Measurements from ENCODE around the gene FOXJ1. TPM values are rescaled to one million over a fixed set of nuclear protein-coding genes. Genes with fewer than 3 reads are reported as not detected.
A peak's percentile ranks its signal among the peaks of the same experiment; 100 is the strongest.

The FOXJ1 gene
- total and polyA plus RNA-seq, 2 of the 4 experiments (the other 2 are of a cell fraction): 0.05 TPM; not detected in 1

DNA sequence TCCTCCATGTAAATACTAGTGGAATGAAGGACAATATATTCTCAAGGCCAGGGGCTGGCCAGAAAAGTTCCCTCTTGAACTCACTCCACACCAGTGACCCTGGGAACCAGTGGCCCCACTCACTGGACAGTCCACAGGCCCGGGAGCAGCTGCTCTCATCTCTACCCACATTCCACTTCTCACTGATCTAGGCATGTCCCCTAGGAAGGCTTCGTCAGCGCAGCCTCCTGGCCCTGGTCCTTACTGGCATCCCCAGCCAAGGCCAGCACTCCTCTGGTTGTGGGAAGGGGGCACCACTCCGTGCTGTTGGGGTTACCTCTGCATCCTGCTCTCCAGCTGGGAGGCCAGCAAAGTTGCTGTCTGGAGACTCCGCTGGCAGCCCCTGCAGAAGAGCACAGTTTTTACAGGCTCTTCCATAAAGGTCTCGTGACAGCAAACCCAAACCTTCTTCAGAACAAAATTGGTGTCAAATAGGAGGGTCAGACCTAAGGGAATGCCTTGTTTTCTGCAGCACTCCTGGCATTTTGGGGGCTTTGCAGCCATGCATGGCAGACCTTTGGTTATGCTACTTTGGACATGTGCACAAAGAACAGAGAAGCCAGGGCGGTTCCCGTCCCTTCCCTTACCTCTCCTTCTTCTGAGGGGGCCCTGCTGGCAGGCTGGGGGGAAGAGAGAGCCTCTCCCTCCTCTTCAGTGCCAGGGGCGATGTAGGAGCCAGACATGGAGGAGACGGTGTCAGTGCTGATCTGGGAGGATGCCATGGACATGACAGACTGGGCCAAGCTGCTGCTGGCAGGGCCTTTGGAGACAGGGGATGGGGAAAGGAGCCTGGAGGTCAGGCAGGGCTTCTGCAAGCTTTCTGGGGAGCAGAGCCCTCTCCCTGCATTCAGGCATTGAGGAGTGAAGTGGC is 14.1 kb upstream of the FOXJ1 start (continued):
- TF ChIP-seq MAZ (IDR thresholded peaks at IDR 0.05; ENCODE audit: borderline replicate concordance, low read depth, low read length): no peak

DNA sequence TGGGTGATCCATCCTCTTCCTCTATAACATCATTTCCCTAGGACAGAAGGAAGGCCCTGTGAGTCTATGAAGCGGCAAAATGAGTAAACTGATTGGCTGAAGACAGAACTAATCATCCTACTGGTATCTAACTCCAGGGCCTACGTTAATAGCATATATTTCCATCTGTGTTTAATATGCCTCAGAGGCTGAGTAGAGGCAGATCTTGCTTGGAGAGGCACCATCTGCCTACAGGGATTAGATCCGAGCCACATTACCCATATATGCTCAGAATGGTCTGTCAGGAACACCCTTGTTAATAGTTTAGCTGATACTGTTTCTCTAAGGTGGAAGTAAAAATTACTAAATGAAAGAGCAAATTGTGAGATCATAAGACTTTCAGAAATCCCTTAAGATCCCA is 13.2 kb upstream of the FOXJ1 start:
- Histone ChIP-seq H2BK20ac (ENCODE audit: low read depth, low read length) (no peak overlapping the region), H4K5ac (ENCODE audit: low read depth, low read length) (no peak overlapping the region), H2BK15ac (ENCODE audit: low read depth, low read length) (no peak overlapping the region), H4K8ac (ENCODE audit: low read depth in 2 of 2, low read length in 2 of 2) (no peak overlapping the region), H3K18ac (ENCODE audit: low read depth, low read length) (no peak overlapping the region), H3K4me3 (ENCODE audit: insufficient read depth, low read depth, low read length) (no peak overlapping the region), H3K9me3 (ENCODE audit: control insufficient read depth, insufficient read depth, low read length) (no peaks in the 10 kb centered on the region), H3K27ac (ENCODE audit: insufficient read depth, low read length) (no peak overlapping the region), H3K27me3 (ENCODE audit: control insufficient read depth, insufficient read depth, low read length) (peaks cover 8% of the 10 kb centered on the region), H3K4ac (ENCODE audit: low read depth, low read length) (no peak overlapping the region), H3K36me3 (ENCODE audit: control insufficient read depth, insufficient read depth, low read length) (no peaks in the 10 kb centered on the region), H3K23ac (ENCODE audit: low read depth, low read length) (no peak overlapping the region), H3K4me1 (ENCODE audit: control insufficient read depth, insufficient read depth, low read length) (no peaks in the 10 kb centered on the region; the same call in 1 of the 2 replicates), H4K91ac (ENCODE audit: insufficient read depth, low read depth, low read length) (no peak overlapping the region), H3K9me1 (ENCODE audit: insufficient read depth, low read length) (no peaks in the 10 kb centered on the region; the same call in 1 of the 2 replicates), H2AFZ (replicated peaks; ENCODE audit: low read length, poor library complexity) (no peak overlapping the region), H3K9ac (ENCODE audit: low read depth, low read length) (no peak overlapping the region), H2BK5ac (ENCODE audit: low read depth, low read length, poor library complexity, severe bottlenecking) (no peak overlapping the region), H2AK5ac (ENCODE audit: low read depth, low read length) (no peak overlapping the region), H3K56ac (ENCODE audit: extremely low read depth, insufficient read depth, low read length) (no peak overlapping the region), H2BK120ac (ENCODE audit: low read depth, low read length) (no peak overlapping the region), H3K14ac (replicated peaks; ENCODE audit: low read depth, low read length) (no peak overlapping the region), H3K79me1 (ENCODE audit: low read depth in 1 of 2, low read length in 2 of 2) (no peaks in the 10 kb centered on the region), H2AK9ac (replicated peaks; ENCODE audit: low read depth, low read length, poor library complexity) (no peak overlapping the region), H3K4me2 (ENCODE audit: low read depth, low read length) (no peak overlapping the region), H4K20me1 (ENCODE audit: insufficient read depth, low read length) (no peaks in the 10 kb centered on the region)
- CTCF ChIA-PET: no interaction called here
- in situ Hi-C loops (cut with MboI; ENCODE audit: low sequenced_read_pairs): no loop called here
- POLR2A ChIA-PET (ENCODE audit: unreplicated experiment): no interaction called here
- peak; percentile 10 for DNase-seq
- WGBS, 2 experiments (ENCODE audit: extremely low coverage in 2 of 2, insufficient read length in 1 of 2): no CpG with 5 or more reads among the region's 3 CpGs
- ATAC-seq (ENCODE audit: low read depth): no peak
- dilution Hi-C loops (cut with HindIII; ENCODE audit: low sequenced_read_pairs, unreplicated experiment): no loop called here
- no TSS peak for BruUV-seq (replicated peaks)
- intact Hi-C loops (cut with micrococcal nuclease): no loop called here
- TF ChIP-seq, protein P1, sequence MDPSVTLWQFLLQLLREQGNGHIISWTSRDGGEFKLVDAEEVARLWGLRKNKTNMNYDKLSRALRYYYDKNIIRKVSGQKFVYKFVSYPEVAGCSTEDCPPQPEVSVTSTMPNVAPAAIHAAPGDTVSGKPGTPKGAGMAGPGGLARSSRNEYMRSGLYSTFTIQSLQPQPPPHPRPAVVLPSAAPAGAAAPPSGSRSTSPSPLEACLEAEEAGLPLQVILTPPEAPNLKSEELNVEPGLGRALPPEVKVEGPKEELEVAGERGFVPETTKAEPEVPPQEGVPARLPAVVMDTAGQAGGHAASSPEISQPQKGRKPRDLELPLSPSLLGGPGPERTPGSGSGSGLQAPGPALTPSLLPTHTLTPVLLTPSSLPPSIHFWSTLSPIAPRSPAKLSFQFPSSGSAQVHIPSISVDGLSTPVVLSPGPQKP (IDR thresholded peaks at IDR 0.05; ENCODE audit: borderline replicate concordance, low read depth, low read length): no peak
- no peak for TF ChIP-seq MXI1 (IDR thresholded peaks at IDR 0.05; ENCODE audit: borderline replicate concordance, low read depth, low read length)
- TF ChIP-seq RCOR1 (IDR thresholded peaks at IDR 0.05; ENCODE audit: insufficient replicate concordance, low read length): no peak
- TF ChIP-seq BHLHE40 (IDR thresholded peaks at IDR 0.05; ENCODE audit: low read depth, low read length): no peak
- TF ChIP-seq CEBPB (IDR thresholded peaks at IDR 0.05; ENCODE audit: low read depth, low read length): no peak
- TF ChIP-seq CHD1 (IDR thresholded peaks at IDR 0.05; ENCODE audit: low read depth, low read length): no peak
- no peak for TF ChIP-seq SMC3 (IDR thresholded peaks at IDR 0.05; ENCODE audit: low read depth, low read length)
- no peak for TF ChIP-seq RAD21 (IDR thresholded peaks at IDR 0.05; ENCODE audit: low read length)
- TF ChIP-seq POLR2A (IDR thresholded peaks at IDR 0.05; ENCODE audit: low read depth, low read length): no peak
- TF ChIP-seq MAZ (IDR thresholded peaks at IDR 0.05; ENCODE audit: borderline replicate concordance, low read depth, low read length): no peak
- TF ChIP-seq, protein P2, sequence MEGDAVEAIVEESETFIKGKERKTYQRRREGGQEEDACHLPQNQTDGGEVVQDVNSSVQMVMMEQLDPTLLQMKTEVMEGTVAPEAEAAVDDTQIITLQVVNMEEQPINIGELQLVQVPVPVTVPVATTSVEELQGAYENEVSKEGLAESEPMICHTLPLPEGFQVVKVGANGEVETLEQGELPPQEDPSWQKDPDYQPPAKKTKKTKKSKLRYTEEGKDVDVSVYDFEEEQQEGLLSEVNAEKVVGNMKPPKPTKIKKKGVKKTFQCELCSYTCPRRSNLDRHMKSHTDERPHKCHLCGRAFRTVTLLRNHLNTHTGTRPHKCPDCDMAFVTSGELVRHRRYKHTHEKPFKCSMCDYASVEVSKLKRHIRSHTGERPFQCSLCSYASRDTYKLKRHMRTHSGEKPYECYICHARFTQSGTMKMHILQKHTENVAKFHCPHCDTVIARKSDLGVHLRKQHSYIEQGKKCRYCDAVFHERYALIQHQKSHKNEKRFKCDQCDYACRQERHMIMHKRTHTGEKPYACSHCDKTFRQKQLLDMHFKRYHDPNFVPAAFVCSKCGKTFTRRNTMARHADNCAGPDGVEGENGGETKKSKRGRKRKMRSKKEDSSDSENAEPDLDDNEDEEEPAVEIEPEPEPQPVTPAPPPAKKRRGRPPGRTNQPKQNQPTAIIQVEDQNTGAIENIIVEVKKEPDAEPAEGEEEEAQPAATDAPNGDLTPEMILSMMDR (conservative IDR thresholded peaks at IDR 0.05; ENCODE audit: low read depth, low read length): no peak
- TF ChIP-seq, protein P3, sequence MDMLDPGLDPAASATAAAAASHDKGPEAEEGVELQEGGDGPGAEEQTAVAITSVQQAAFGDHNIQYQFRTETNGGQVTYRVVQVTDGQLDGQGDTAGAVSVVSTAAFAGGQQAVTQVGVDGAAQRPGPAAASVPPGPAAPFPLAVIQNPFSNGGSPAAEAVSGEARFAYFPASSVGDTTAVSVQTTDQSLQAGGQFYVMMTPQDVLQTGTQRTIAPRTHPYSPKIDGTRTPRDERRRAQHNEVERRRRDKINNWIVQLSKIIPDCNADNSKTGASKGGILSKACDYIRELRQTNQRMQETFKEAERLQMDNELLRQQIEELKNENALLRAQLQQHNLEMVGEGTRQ (IDR thresholded peaks at IDR 0.05; ENCODE audit: low read depth, low read length): no peak

Data from IMR-90 (cell line).